CD4-positive, CD25-positive, alpha-beta regulatory T cell (primary cell): ENCODE measurements around the gene HYLS1. TPM values are rescaled to one million over a fixed set of nuclear protein-coding genes. Genes with fewer than 3 reads are reported as not detected.

Experiments
- ATAC-seq, 2 donors: fragments of 150-1000 bp; cut with Tn5 transposase; one replicate each; pipeline ENCODE4 v1.10.0; 2021; ENCODE audit warnings: low read depth in 2 of 2, moderate number of reproducible peaks in 2 of 2, moderate library complexity in 1 of 2
- DNase-seq, 3 donors: peaks; one replicate each; pipeline versions ENCODE4 v3.0.0 to v3.0.0-alpha.2; 2012 to 2022; ENCODE audit warnings: mixed read lengths in 1 of 3
- H3K27ac ChIP-seq: one replicate; pipeline ENCODE4 v1.7.0; 2013; ENCODE audit warnings: mild to moderate bottlenecking, low read length; ENCODE audit not compliant: insufficient read depth, poor library complexity, severe bottlenecking
- H3K27me3 ChIP-seq: one replicate; pipeline ENCODE4 v1.7.0; 2013; ENCODE audit warnings: low read length; ENCODE audit not compliant: control insufficient read depth, insufficient read depth
- H3K36me3 ChIP-seq: one replicate; pipeline ENCODE4 v1.7.0; 2013; ENCODE audit warnings: mild to moderate bottlenecking, low read length, moderate library complexity; ENCODE audit not compliant: control insufficient read depth, insufficient read depth
- H3K4me1 ChIP-seq: 2 replicates; pipeline ENCODE4 v1.7.0; 2013; ENCODE audit warnings: mild to moderate bottlenecking, low read length; ENCODE audit not compliant: insufficient read depth, control insufficient read depth, poor library complexity, severe bottlenecking
- H3K4me3 ChIP-seq: one replicate; pipeline ENCODE4 v1.7.0; 2013; ENCODE audit warnings: low read depth, mild to moderate bottlenecking, low read length, moderate library complexity
- H3K9me3 ChIP-seq, 2 experiments: 1 replicate in 1 of 2; 2 replicates in 1 of 2; pipeline ENCODE4 v1.7.0; 2013; ENCODE audit warnings: low read length in 2 of 2, mild to moderate bottlenecking in 1 of 2, moderate library complexity in 1 of 2; ENCODE audit not compliant: control insufficient read depth in 2 of 2
- H3K27ac Mint-ChIP-seq, 3 donors: one replicate each; pipeline ENCODE4 v1.8.0; 2020 to 2022; ENCODE audit warnings: mild to moderate bottlenecking in 3 of 3, mixed read lengths in 3 of 3, moderate library complexity in 2 of 3
- H3K27me3 Mint-ChIP-seq: one replicate; pipeline ENCODE4 v1.8.0; 2022; ENCODE audit warnings: mild to moderate bottlenecking, mixed read lengths
- H3K36me3 Mint-ChIP-seq: one replicate; pipeline ENCODE4 v1.8.0; 2020; ENCODE audit warnings: mixed read lengths
- H3K4me1 Mint-ChIP-seq, 4 donors: one replicate each; pipeline ENCODE4 v1.8.0; 2020 to 2022; ENCODE audit warnings: mixed read lengths in 4 of 4, mild to moderate bottlenecking in 1 of 4
- H3K4me3 Mint-ChIP-seq, 4 donors: one replicate each; pipeline ENCODE4 v1.8.0; 2020 to 2022; ENCODE audit warnings: mild to moderate bottlenecking in 4 of 4, mixed read lengths in 4 of 4, moderate library complexity in 3 of 4
- H3K9me3 Mint-ChIP-seq, 7 donors: one replicate each; pipeline ENCODE4 v1.8.0; 2020 to 2022; ENCODE audit warnings: mixed read lengths in 7 of 7, mild to moderate bottlenecking in 3 of 7, moderate library complexity in 2 of 7
- polyA plus RNA-seq, 4 donors: library from polyadenylated mRNA; unstranded; fragments of 300-500 nt; fragmentation: Illumina TruSeq; gene quantifications; one replicate each; pipeline ENCODE4 v1.2.3, GENCODE V29; 2021
- total RNA-seq: library from RNA; stranded (reverse); gene quantifications from one replicate; pipeline ENCODE4 v1.2.3, GENCODE V29; 2022

Gene HYLS1
- total and polyA plus RNA-seq, 5 donors from 2014 or later = 3.1 to 13.3 (median 11.5) TPM

DNA sequence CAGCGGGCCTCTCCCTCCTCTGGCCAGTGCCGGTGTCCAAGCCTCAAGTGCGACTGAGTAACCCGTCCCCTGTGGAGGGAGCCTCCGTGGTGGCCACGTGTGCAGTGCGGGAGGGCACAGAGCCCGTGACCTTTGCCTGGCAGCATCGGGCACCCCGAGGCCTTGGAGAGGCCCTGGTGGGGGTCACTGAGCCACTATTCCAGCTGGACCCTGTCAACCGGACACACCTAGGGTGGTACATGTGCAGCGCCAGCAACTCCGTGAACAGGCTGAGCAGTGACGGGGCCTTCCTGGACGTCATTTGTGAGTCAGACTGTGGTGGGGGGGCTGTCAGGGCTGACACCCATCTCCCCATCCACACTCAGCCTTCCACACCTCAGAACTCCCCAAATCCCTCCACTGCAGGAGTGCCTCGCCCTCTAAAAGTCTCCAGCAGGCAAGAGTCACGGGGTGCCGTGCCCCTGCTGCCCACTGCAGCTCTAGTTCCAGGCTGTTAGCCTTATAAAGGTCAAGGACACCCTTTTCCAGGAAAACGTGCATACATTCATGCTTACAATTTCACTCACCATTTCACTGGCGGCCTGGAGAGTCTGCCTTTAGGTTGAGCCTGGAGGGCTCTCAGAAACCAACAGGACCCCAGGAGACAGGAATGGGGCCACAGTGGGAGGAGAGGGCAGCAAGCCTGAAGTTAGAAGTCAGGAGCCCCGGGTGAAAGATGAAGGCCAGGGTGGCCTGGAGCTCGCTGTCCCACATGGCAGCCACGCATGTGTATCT lies 61.0 kb downstream of the HYLS1 start:
- ATAC-seq = no peak
- no peaks in the 10 kb centered on the region for H3K27me3 Mint-ChIP-seq
- no peak overlapping the region for H3K27ac Mint-ChIP-seq

GRCh38 chr11:125949271-125950177 lies 62.1 kb downstream of the HYLS1 start:
- no peaks in the 10 kb centered on the region for H3K36me3 ChIP-seq
- H3K27me3 ChIP-seq = no peaks in the 10 kb centered on the region
- no peak overlapping the region for H3K27ac ChIP-seq
- Mint-ChIP-seq H3K9me3 (no peaks in the 10 kb centered on the region), H3K36me3 (no peaks in the 10 kb centered on the region), H3K4me1 (no peaks in the 10 kb centered on the region), H3K4me3 (no peak overlapping the region), H3K27me3 (no peaks in the 10 kb centered on the region), H3K27ac (no peak overlapping the region)
- H3K4me3 ChIP-seq = no peak overlapping the region
- no peak for ATAC-seq
- no peaks in the 10 kb centered on the region for H3K4me1 ChIP-seq
- H3K9me3 ChIP-seq = no peaks in the 10 kb centered on the region
- DNase-seq = no peak

More for the DNA sequence above, 61.0 kb downstream of the HYLS1 start:
- H3K36me3 ChIP-seq = no peaks in the 10 kb centered on the region
- no peaks in the 10 kb centered on the region for H3K36me3 Mint-ChIP-seq
- H3K27me3 ChIP-seq = no peaks in the 10 kb centered on the region
- H3K4me1 Mint-ChIP-seq = no peaks in the 10 kb centered on the region
- no peak overlapping the region for H3K27ac ChIP-seq
- no peak overlapping the region for H3K4me3 Mint-ChIP-seq
- no peaks in the 10 kb centered on the region for H3K9me3 ChIP-seq
- no peak for DNase-seq
- no peaks in the 10 kb centered on the region for H3K4me1 ChIP-seq
- H3K4me3 ChIP-seq = no peak overlapping the region
- no peaks in the 10 kb centered on the region for H3K9me3 Mint-ChIP-seq

- ATAC-seq = no peak
- no peaks in the 10 kb centered on the region for H3K4me1 Mint-ChIP-seq
- H3K9me3 Mint-ChIP-seq = no peaks in the 10 kb centered on the region
- Histone ChIP-seq H3K27me3 (no peaks in the 10 kb centered on the region), H3K9me3 (no peaks in the 10 kb centered on the region), H3K36me3 (no peaks in the 10 kb centered on the region), H3K4me1 (no peaks in the 10 kb centered on the region), H3K4me3 (no peak overlapping the region), H3K27ac (no peak overlapping the region)
- no peak for DNase-seq
- H3K27ac Mint-ChIP-seq = no peak overlapping the region
- H3K4me3 Mint-ChIP-seq = no peak overlapping the region
- H3K27me3 Mint-ChIP-seq = no peaks in the 10 kb centered on the region
- H3K36me3 Mint-ChIP-seq = no peaks in the 10 kb centered on the region
Measured at GRCh38 chr11:125950178-125950490, 62.7 kb downstream of the HYLS1 start.

Other genes with a start within 250 kb of the HYLS1 start
- gene ACRV1, start 206.8 kb upstream of the HYLS1 start, total RNA-seq = not detected
- not detected for gene ACRV1, start 206.8 kb upstream of the HYLS1 start, polyA plus RNA-seq
- gene PATE1, start 141.4 kb upstream of the HYLS1 start, total RNA-seq = not detected
- not detected for gene PATE1, start 141.4 kb upstream of the HYLS1 start, polyA plus RNA-seq
- not detected for gene PATE2, start 108.8 kb upstream of the HYLS1 start, total RNA-seq
- gene PATE2, start 108.8 kb upstream of the HYLS1 start, polyA plus RNA-seq = not detected
- gene PATE3, start 99.5 kb upstream of the HYLS1 start, total RNA-seq = not detected
- gene PATE3, start 99.5 kb upstream of the HYLS1 start, polyA plus RNA-seq = not detected
- not detected for gene PATE4, start 54.4 kb upstream of the HYLS1 start, total RNA-seq
- not detected for gene PATE4, start 54.4 kb upstream of the HYLS1 start, polyA plus RNA-seq
- 4.8 TPM for gene PUS3, start 15.5 kb downstream of the HYLS1 start, total RNA-seq
- 10 to 100 TPM; 11.0 to 15.1 (median 14.4) TPM for gene PUS3, start 15.5 kb downstream of the HYLS1 start, polyA plus RNA-seq
- not detected for gene DDX25, start 16.8 kb downstream of the HYLS1 start, total RNA-seq
- gene DDX25, start 16.8 kb downstream of the HYLS1 start, polyA plus RNA-seq = not detected
- gene VSIG10L2, start 58.4 kb downstream of the HYLS1 start, total RNA-seq = not detected
- not detected for gene VSIG10L2, start 58.4 kb downstream of the HYLS1 start, polyA plus RNA-seq
- gene CDON, start 175.2 kb downstream of the HYLS1 start, total RNA-seq = 2.1 TPM
- gene CDON, start 175.2 kb downstream of the HYLS1 start, polyA plus RNA-seq = 1 to 10 TPM in 1 of 4 donors, under 1 TPM in 2, not detected in 1; 0.10 to 1.2 (median 0.55) TPM